HCT116 (cell line): ENCODE measurements around the gene FBXO47. TPM values are rescaled to one million over a fixed set of nuclear protein-coding genes. Genes with fewer than 3 reads are reported as not detected.

ENCODE experiments used
- ATAC-seq: fragments of 200-7000 bp; cut with Tn5 transposase; 2 replicates; pipeline ENCODE4 v1.9.1; 2020; ENCODE audit warnings: mild to moderate bottlenecking, moderate library complexity
- BruUV-seq: library from RNA; stranded (reverse); fragments of 400-500 nt; replicated peaks from 2 replicates; lab custom pipeline; 2021; lab: Mats Ljungman, UMichigan
- CTCF ChIA-PET: fragments of 300-600 bp; sonication (Branson Sonifier 250); formaldehyde crosslinking; loops from one replicate; lab custom pipeline; 2021; ENCODE audit warnings: antibody characterized with exemption; lab: Charles Lee
- POLR2A ChIA-PET: fragments of 300-600, 350-600 bp; sonication (Branson Sonifier 250); formaldehyde crosslinking; loops from one replicate; lab custom pipeline; 2021; ENCODE audit warnings: antibody characterized with exemption; lab: Charles Lee
- RAD21 ChIA-PET, 2 experiments: fragments of 300-600 bp; sonication (Branson Sonifier 250); formaldehyde crosslinking; loops; one replicate each; lab custom pipeline; 2023; ENCODE audit warnings: low total read pairs in 2 of 2; ENCODE audit not compliant: uncharacterized antibody in 2 of 2, unreplicated experiment in 2 of 2, low non-redundant PET in 1 of 2; lab: Charles Lee
- DNase-seq: peaks from one replicate; pipeline ENCODE4 v3.0.0-alpha.2; 2010; ENCODE audit warnings: low read depth, low spot score
- H2AFZ ChIP-seq: fragments of 200-600 bp; shearing (Covaris generic), sonication (generic); 2 replicates; pipeline ENCODE4 v1.6.1; 2017; ENCODE audit warnings: low read depth, mixed run types, mixed read lengths, antibody characterized with exemption, low read length; ENCODE audit not compliant: poor library complexity, severe bottlenecking
- H3K27ac ChIP-seq: 2 replicates; pipeline ENCODE4 v1.5.1; 2012; ENCODE audit warnings: low read depth, low read length
- H3K27me3 ChIP-seq: fragments of 200-600 bp; sonication (generic); 2 replicates; pipeline ENCODE4 v1.6.1; 2016; ENCODE audit warnings: mixed run types, low read length, mixed read lengths; ENCODE audit not compliant: insufficient read depth
- H3K36me3 ChIP-seq, 2 experiments: fragments of 200-500 bp in 1 of 2; fragments of 200-600 bp in 1 of 2; sonication (Bioruptor generic) in 1 of 2; sonication (generic) in 1 of 2; 2 replicates each; pipeline versions ENCODE4 v1.5.1 to v1.6.1; 2014 to 2016; ENCODE audit warnings: low read length in 2 of 2, inconsistent platforms in 1 of 2, mixed read lengths in 1 of 2, mixed run types in 1 of 2; ENCODE audit not compliant: insufficient read depth in 2 of 2, control insufficient read depth in 1 of 2
- H3K4me1 ChIP-seq, 2 experiments: fragments of 200-600 bp in 1 of 2; sonication (generic) in 1 of 2; 2 replicates each; pipeline versions ENCODE4 v1.5.1 to v1.6.1; 2012 to 2017; ENCODE audit warnings: low read length in 2 of 2, inconsistent platforms in 1 of 2, mild to moderate bottlenecking in 1 of 2, mixed read lengths in 1 of 2, mixed run types in 1 of 2, moderate library complexity in 1 of 2; ENCODE audit not compliant: insufficient read depth in 2 of 2, control insufficient read depth in 1 of 2
- H3K4me2 ChIP-seq: fragments of 200-600 bp; sonication (generic); 2 replicates; pipeline ENCODE4 v1.6.1; 2017; ENCODE audit warnings: mixed run types, low read length, mixed read lengths
- H3K4me3 ChIP-seq, 2 experiments: fragments of 200-600 bp in 1 of 2; sonication (generic) in 1 of 2; replicated peaks in 1 of 2; 2 replicates each; pipeline ENCODE4 v1.5.1; 2011 to 2016; ENCODE audit warnings: low read length in 2 of 2, control low read depth in 1 of 2, low read depth in 1 of 2, mild to moderate bottlenecking in 1 of 2, mixed read lengths in 1 of 2, mixed run types in 1 of 2
- H3K79me2 ChIP-seq: fragments of 200-600 bp; sonication (generic); 2 replicates; pipeline ENCODE4 v1.6.1; 2017; ENCODE audit warnings: mild to moderate bottlenecking, mixed run types, low read length, moderate library complexity, mixed read lengths; ENCODE audit not compliant: insufficient read depth
- H3K9ac ChIP-seq: fragments of 200-600 bp; sonication (generic); 2 replicates; pipeline ENCODE4 v1.6.1; 2016; ENCODE audit warnings: low read length, mixed read lengths
- H3K9me2 ChIP-seq: fragments of 200-600 bp; sonication (generic), shearing (Covaris generic); 2 replicates; pipeline ENCODE4 v1.6.1; 2017; ENCODE audit warnings: mixed run types, mild to moderate bottlenecking, moderate library complexity; ENCODE audit not compliant: insufficient read depth
- H3K9me3 ChIP-seq, 2 experiments: fragments of 200-500 bp in 1 of 2; fragments of 200-600 bp in 1 of 2; sonication (Bioruptor generic) in 1 of 2; sonication (generic) in 1 of 2; 2 replicates each; pipeline ENCODE4 v1.6.1; 2014 to 2017; ENCODE audit warnings: low read length in 2 of 2, mixed read lengths in 2 of 2, inconsistent platforms in 1 of 2, low read depth in 1 of 2, mild to moderate bottlenecking in 1 of 2, mixed run types in 1 of 2, moderate library complexity in 1 of 2; ENCODE audit not compliant: control insufficient read depth in 1 of 2, insufficient read depth in 1 of 2
- H4K20me1 ChIP-seq: fragments of 200-600 bp; sonication (generic), shearing (Covaris generic); 2 replicates; pipeline ENCODE4 v1.6.1; 2017; ENCODE audit warnings: mixed run types, mild to moderate bottlenecking, moderate library complexity; ENCODE audit not compliant: insufficient read depth
- CBX3 ChIP-seq: IDR thresholded peaks from 2 replicates; pipeline ENCODE4 v1.6.1; 2012; ENCODE audit warnings: low read depth
- CEBPB ChIP-seq: IDR thresholded peaks from 2 replicates; pipeline ENCODE4 v1.6.1; 2012; ENCODE audit warnings: low read depth
- EZH2 ChIP-seq: fragments of 200-600 bp; sonication (generic); IDR thresholded peaks from 2 replicates; pipeline ENCODE4 v1.6.1; 2017; ENCODE audit warnings: antibody characterized with exemption, mixed run types
- EZH2phosphoT487 ChIP-seq: fragments of 200-600 bp; IDR thresholded peaks from 2 replicates; pipeline ENCODE4 v1.6.1; 2018; ENCODE audit warnings: antibody characterized with exemption, borderline replicate concordance
- FOSL1 ChIP-seq: IDR thresholded peaks from 2 replicates; pipeline ENCODE4 v1.6.1; 2012; ENCODE audit warnings: low read depth
- JUND ChIP-seq: IDR thresholded peaks from 2 replicates; pipeline ENCODE4 v1.6.1; 2012
- POLR2A ChIP-seq: IDR thresholded peaks from 2 replicates; pipeline ENCODE4 v1.7.0; 2011; ENCODE audit warnings: borderline replicate concordance; ENCODE audit not compliant: insufficient read depth, insufficient read length; ENCODE audit errors: extremely low read depth
- SIN3A ChIP-seq: IDR thresholded peaks from 2 replicates; pipeline ENCODE4 v1.6.1; 2012; ENCODE audit warnings: low read depth
- SP1 ChIP-seq: IDR thresholded peaks from 2 replicates; pipeline ENCODE4 v1.6.1; 2012; ENCODE audit warnings: low read depth
- YY1 ChIP-seq: IDR thresholded peaks from 2 replicates; pipeline ENCODE4 v1.6.1; 2011; ENCODE audit warnings: low read length, low read depth, moderate library complexity, mild to moderate bottlenecking; ENCODE audit not compliant: insufficient replicate concordance; ENCODE audit errors: extremely low read depth
- ZNF274 ChIP-seq: fragments of 200-500 bp; sonication (Bioruptor generic); IDR thresholded peaks from 2 replicates; pipeline ENCODE4 v1.6.1; 2014; ENCODE audit warnings: mild to moderate bottlenecking, low read depth, low read length, inconsistent platforms
- intact Hi-C: fragments of 100-400 bp; cut with micrococcal nuclease; formaldehyde crosslinking; loops from 2 replicates; pipeline ENCODE4 v1.10.0; 2022
- total RNA-seq: library from RNA; stranded (reverse); gene quantifications from one replicate; pipeline ENCODE4 v1.2.1, GENCODE V29; 2021; ENCODE audit not compliant: unreplicated experiment
- TF ChIP-seq, protein P1 (sequence below): IDR thresholded peaks from 2 replicates; pipeline ENCODE4 v1.6.1; 2011; ENCODE audit warnings: mild to moderate bottlenecking, low read length, moderate library complexity; ENCODE audit not compliant: insufficient replicate concordance; ENCODE audit errors: extremely low read depth
- TF ChIP-seq, protein P2 (sequence below): IDR thresholded peaks from 2 replicates; pipeline ENCODE4 v1.6.1; 2012
- TF ChIP-seq, protein P3 (sequence below): IDR thresholded peaks from 2 replicates; pipeline ENCODE4 v1.6.1; 2012; ENCODE audit warnings: low read depth
- TF ChIP-seq, protein P4 (sequence below), 3 experiments: fragments of 200-600 bp in 1 of 3; sonication (generic) in 1 of 3; IDR thresholded peaks in 2 of 3; conservative IDR thresholded peaks in 1 of 3; 2 replicates each; pipeline ENCODE4 v1.5.1; 2012 to 2017; ENCODE audit warnings: low read depth in 2 of 3, low read length in 2 of 3, antibody characterized with exemption in 1 of 3, borderline replicate concordance in 1 of 3, control low read depth in 1 of 3, mild to moderate bottlenecking in 1 of 3, mixed read lengths in 1 of 3, mixed run types in 1 of 3, moderate library complexity in 1 of 3; ENCODE audit not compliant: insufficient read depth in 1 of 3

The FBXO47 gene
- total RNA-seq, 1 experiment from 2014 or later = not detected

DNA sequence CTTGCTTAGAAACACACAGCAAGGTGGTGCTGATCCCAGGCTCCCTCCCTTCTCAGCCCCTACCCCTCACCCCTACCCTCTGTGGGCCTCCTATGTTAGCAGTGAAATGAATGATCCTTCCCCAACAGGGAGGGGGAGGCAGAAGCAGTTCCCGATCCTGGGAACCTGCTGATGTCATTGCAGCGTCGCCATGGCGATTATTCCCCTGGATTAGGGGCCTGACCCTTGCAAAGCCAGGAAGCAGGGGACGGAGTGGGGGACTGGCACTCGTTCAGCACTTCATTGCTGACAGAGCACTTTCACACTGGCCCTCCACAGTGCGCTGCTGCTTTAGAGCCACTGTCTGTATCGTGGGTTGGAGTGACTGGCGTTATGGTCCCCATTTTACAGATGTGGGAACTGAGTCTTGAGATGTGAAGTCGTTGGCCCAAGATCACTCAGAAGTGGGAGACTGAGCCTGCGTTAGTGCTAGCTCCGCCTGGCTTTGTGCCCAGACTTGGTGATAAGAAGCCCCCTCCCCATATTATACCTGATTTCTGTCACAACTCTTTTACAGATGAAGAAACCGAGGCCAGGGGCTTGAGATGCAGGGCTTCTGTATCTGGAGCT is 70.8 kb downstream of the FBXO47 start:
- peaks cover 3% of the 10 kb centered on the region; the same call in 1 of the 2 replicates for H3K79me2 ChIP-seq
- no peaks in the 10 kb centered on the region for H3K4me1 ChIP-seq
- H3K4me2 ChIP-seq = no peak overlapping the region
- H3K9me2 ChIP-seq = no peaks in the 10 kb centered on the region
- intact Hi-C loops = no loop called here
- no peaks in the 10 kb centered on the region for H4K20me1 ChIP-seq
- ChIA-PET RAD21 (no interaction called here), CTCF (no interaction called here), POLR2A (no interaction called here)
- no peaks in the 10 kb centered on the region for H3K27me3 ChIP-seq
- no peak overlapping the region for H3K27ac ChIP-seq
- TF ChIP-seq CEBPB (no peak), SP1 (no peak), JUND (no peak), FOSL1 (no peak), CBX3 (no peak), ZNF274 (no peak), EZH2phosphoT487 (no peak), YY1 (no peak), POLR2A (no peak), SIN3A (no peak), EZH2 (no peak)
- TF ChIP-seq, protein P1, sequence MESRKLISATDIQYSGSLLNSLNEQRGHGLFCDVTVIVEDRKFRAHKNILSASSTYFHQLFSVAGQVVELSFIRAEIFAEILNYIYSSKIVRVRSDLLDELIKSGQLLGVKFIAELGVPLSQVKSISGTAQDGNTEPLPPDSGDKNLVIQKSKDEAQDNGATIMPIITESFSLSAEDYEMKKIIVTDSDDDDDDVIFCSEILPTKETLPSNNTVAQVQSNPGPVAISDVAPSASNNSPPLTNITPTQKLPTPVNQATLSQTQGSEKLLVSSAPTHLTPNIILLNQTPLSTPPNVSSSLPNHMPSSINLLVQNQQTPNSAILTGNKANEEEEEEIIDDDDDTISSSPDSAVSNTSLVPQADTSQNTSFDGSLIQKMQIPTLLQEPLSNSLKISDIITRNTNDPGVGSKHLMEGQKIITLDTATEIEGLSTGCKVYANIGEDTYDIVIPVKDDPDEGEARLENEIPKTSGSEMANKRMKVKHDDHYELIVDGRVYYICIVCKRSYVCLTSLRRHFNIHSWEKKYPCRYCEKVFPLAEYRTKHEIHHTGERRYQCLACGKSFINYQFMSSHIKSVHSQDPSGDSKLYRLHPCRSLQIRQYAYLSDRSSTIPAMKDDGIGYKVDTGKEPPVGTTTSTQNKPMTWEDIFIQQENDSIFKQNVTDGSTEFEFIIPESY = no peak
- TF ChIP-seq, protein P2, sequence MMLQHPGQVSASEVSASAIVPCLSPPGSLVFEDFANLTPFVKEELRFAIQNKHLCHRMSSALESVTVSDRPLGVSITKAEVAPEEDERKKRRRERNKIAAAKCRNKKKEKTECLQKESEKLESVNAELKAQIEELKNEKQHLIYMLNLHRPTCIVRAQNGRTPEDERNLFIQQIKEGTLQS = no peak
- TF ChIP-seq, protein P3, sequence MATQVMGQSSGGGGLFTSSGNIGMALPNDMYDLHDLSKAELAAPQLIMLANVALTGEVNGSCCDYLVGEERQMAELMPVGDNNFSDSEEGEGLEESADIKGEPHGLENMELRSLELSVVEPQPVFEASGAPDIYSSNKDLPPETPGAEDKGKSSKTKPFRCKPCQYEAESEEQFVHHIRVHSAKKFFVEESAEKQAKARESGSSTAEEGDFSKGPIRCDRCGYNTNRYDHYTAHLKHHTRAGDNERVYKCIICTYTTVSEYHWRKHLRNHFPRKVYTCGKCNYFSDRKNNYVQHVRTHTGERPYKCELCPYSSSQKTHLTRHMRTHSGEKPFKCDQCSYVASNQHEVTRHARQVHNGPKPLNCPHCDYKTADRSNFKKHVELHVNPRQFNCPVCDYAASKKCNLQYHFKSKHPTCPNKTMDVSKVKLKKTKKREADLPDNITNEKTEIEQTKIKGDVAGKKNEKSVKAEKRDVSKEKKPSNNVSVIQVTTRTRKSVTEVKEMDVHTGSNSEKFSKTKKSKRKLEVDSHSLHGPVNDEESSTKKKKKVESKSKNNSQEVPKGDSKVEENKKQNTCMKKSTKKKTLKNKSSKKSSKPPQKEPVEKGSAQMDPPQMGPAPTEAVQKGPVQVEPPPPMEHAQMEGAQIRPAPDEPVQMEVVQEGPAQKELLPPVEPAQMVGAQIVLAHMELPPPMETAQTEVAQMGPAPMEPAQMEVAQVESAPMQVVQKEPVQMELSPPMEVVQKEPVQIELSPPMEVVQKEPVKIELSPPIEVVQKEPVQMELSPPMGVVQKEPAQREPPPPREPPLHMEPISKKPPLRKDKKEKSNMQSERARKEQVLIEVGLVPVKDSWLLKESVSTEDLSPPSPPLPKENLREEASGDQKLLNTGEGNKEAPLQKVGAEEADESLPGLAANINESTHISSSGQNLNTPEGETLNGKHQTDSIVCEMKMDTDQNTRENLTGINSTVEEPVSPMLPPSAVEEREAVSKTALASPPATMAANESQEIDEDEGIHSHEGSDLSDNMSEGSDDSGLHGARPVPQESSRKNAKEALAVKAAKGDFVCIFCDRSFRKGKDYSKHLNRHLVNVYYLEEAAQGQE = no peak
- TF ChIP-seq, protein P4, sequence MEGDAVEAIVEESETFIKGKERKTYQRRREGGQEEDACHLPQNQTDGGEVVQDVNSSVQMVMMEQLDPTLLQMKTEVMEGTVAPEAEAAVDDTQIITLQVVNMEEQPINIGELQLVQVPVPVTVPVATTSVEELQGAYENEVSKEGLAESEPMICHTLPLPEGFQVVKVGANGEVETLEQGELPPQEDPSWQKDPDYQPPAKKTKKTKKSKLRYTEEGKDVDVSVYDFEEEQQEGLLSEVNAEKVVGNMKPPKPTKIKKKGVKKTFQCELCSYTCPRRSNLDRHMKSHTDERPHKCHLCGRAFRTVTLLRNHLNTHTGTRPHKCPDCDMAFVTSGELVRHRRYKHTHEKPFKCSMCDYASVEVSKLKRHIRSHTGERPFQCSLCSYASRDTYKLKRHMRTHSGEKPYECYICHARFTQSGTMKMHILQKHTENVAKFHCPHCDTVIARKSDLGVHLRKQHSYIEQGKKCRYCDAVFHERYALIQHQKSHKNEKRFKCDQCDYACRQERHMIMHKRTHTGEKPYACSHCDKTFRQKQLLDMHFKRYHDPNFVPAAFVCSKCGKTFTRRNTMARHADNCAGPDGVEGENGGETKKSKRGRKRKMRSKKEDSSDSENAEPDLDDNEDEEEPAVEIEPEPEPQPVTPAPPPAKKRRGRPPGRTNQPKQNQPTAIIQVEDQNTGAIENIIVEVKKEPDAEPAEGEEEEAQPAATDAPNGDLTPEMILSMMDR (IDR thresholded peaks at IDR 0.05 in 2 of 3, conservative IDR thresholded peaks at IDR 0.05 in 1 of 3; ENCODE audit: borderline replicate concordance in 1 of 3, insufficient read depth in 1 of 3, low read depth in 2 of 3, low read length in 2 of 3) = no peak
- no peak overlapping the region for H2AFZ ChIP-seq
- BruUV-seq = no TSS peak
- H3K36me3 ChIP-seq = peaks cover 29 to 37% of the 10 kb centered on the region in 2 experiments
- H3K9ac ChIP-seq = no peak overlapping the region
- ATAC-seq (no peak), DNase-seq (no peak)
- H3K9me3 ChIP-seq = no peaks in the 10 kb centered on the region
- H3K4me3 ChIP-seq = no peak overlapping the region
